A549 (cell line): ENCODE results near the gene NPM1. TPM values are rescaled to one million over a fixed set of nuclear protein-coding genes. Genes with fewer than 3 reads are reported as not detected.

Experiments
- ATAC-seq, 2 experiments: fragments of 200-7000 bp in 1 of 2; fragments of >200 bp in 1 of 2; cut with Nextera tagmentation in 1 of 2; cut with Tn5 transposase in 1 of 2; 3 replicates each; pipeline versions ENCODE4 v1.8.0 to v1.9.1; 2018 to 2020; ENCODE audit warnings: mild to moderate bottlenecking in 1 of 2, moderate library complexity in 1 of 2
- CTCF ChIA-PET: fragments of 300-600 bp; sonication (Branson Sonifier 250); formaldehyde crosslinking; extraction: SDS; loops from one replicate; lab custom pipeline; 2021; ENCODE audit warnings: antibody characterized with exemption, inconsistent platforms; lab: Yijun Ruan, JAX
- POLR2A ChIA-PET: fragments of 350-600 bp; formaldehyde crosslinking; extraction: SDS; loops from one replicate; lab custom pipeline; 2021; ENCODE audit warnings: antibody characterized with exemption, inconsistent platforms; lab: Yijun Ruan, JAX
- DNase-seq, 2 experiments: peaks; one replicate each; pipeline versions ENCODE4 v3.0.0 to v3.0.0-alpha.2; 2011 to 2016; ENCODE audit warnings: low read depth in 1 of 2, low spot score in 1 of 2
- FAIRE-seq: peaks from 2 replicates; lab custom pipeline; 2011; peaks lifted over from hg19 to GRCh38; lab: Jason Lieb, UNC
- H3K27ac ChIP-seq, 2 experiments: fragments of >200 bp; sonication (Bioruptor Twin); formaldehyde crosslinking; 3 replicates each; pipeline ENCODE4 v1.5.1; 2016 to 2017
- H3K4me1 ChIP-seq: fragments of >200 bp; sonication (Bioruptor Twin); formaldehyde crosslinking; 3 replicates; pipeline ENCODE4 v1.6.1; 2016
- H3K4me2 ChIP-seq: fragments of >200 bp; sonication (Bioruptor Twin); formaldehyde crosslinking; 3 replicates; pipeline ENCODE4 v1.6.1; 2016
- H3K4me3 ChIP-seq: fragments of >200 bp; sonication (Bioruptor Twin); formaldehyde crosslinking; 3 replicates; pipeline ENCODE4 v1.5.1; 2016
- H3K9me3 ChIP-seq: fragments of >200 bp; sonication (Bioruptor Twin); formaldehyde crosslinking; 3 replicates; pipeline ENCODE4 v1.6.1; 2016
- CBX2 ChIP-seq: fragments of 200-600 bp; sonication (generic); IDR thresholded peaks from 2 replicates; pipeline ENCODE4 v1.6.1; 2016; ENCODE audit warnings: low read depth, mild to moderate bottlenecking, borderline replicate concordance
- CBX8 ChIP-seq: fragments of 200-600 bp; sonication (generic); IDR thresholded peaks from 2 replicates; pipeline ENCODE4 v1.6.1; 2016
- CEBPB ChIP-seq, 2 experiments: fragments of >200 bp in 1 of 2; sonication (Bioruptor Twin) in 1 of 2; formaldehyde crosslinking in 1 of 2; IDR thresholded peaks; 2 replicates each; pipeline ENCODE4 v1.6.1; 2012 to 2016
- CHD2 ChIP-seq: fragments of 150-350 bp; IDR thresholded peaks from 2 replicates; pipeline ENCODE4 v1.6.1; 2014; ENCODE audit warnings: low read length; ENCODE audit not compliant: partially characterized antibody
- CHD4 ChIP-seq: fragments of 200-600 bp; sonication (generic); IDR thresholded peaks from 2 replicates; pipeline ENCODE4 v1.6.1; 2016; ENCODE audit warnings: antibody characterized with exemption, mild to moderate bottlenecking, borderline replicate concordance
- E2F6 ChIP-seq: IDR thresholded peaks from 2 replicates; pipeline ENCODE4 v1.6.1; 2012; ENCODE audit warnings: low read depth, borderline replicate concordance
- EHF ChIP-seq: fragments of 250-450 bp; sonication (Bioruptor Pico); IDR thresholded peaks from 2 replicates; pipeline ENCODE4 v1.5.0; 2020; ENCODE audit warnings: mild to moderate bottlenecking
- ELK1 ChIP-seq: fragments of 150-350 bp; IDR thresholded peaks from 2 replicates; pipeline ENCODE4 v1.6.1; 2014; ENCODE audit warnings: low read depth, mild to moderate bottlenecking, low read length
- EP300 ChIP-seq, 2 experiments: fragments of >200 bp; sonication (Bioruptor Twin); formaldehyde crosslinking; IDR thresholded peaks; 2 replicates in 1 of 2; 3 replicates in 1 of 2; pipeline ENCODE4 v1.6.1; 2016 to 2017
- GATA3 ChIP-seq: IDR thresholded peaks from 2 replicates; pipeline ENCODE4 v1.6.1; 2012; ENCODE audit warnings: borderline replicate concordance
- HOXB13 ChIP-seq: fragments of 250-450 bp; sonication (Bioruptor Pico); IDR thresholded peaks from 2 replicates; pipeline ENCODE4 v1.5.0; 2020; ENCODE audit warnings: low read depth, mild to moderate bottlenecking, moderate library complexity
- JUN ChIP-seq, 2 experiments: fragments of >200 bp; sonication (Bioruptor Twin); formaldehyde crosslinking; IDR thresholded peaks; 2 replicates in 1 of 2; 3 replicates in 1 of 2; pipeline ENCODE4 v1.6.1; 2016 to 2017
- JUNB ChIP-seq: fragments of >200 bp; sonication (Bioruptor Twin); formaldehyde crosslinking; IDR thresholded peaks from 2 replicates; pipeline ENCODE4 v1.6.1; 2016
- KDM1A ChIP-seq: fragments of 200-600 bp; sonication (generic); IDR thresholded peaks from 2 replicates; pipeline ENCODE4 v1.6.1; 2016; ENCODE audit warnings: low read depth, mild to moderate bottlenecking
- KDM5A ChIP-seq: fragments of 200-600 bp; sonication (generic); IDR thresholded peaks from 2 replicates; pipeline ENCODE4 v1.6.1; 2016; ENCODE audit warnings: antibody characterized with exemption, mild to moderate bottlenecking
- NFE2L2 ChIP-seq: fragments of 150-350 bp; conservative IDR thresholded peaks from 2 replicates; pipeline ENCODE4 v1.6.1; 2014; ENCODE audit warnings: low read length
- NR3C1 ChIP-seq: fragments of >200 bp; sonication (Bioruptor Twin); formaldehyde crosslinking; IDR thresholded peaks from 3 replicates; pipeline ENCODE4 v1.6.1; 2017
- PBX3 ChIP-seq: IDR thresholded peaks from 2 replicates; pipeline ENCODE4 v1.6.1; 2012
- PHF8 ChIP-seq: fragments of 200-600 bp; sonication (generic); IDR thresholded peaks from 2 replicates; pipeline ENCODE4 v1.6.1; 2016; ENCODE audit warnings: low read depth, mild to moderate bottlenecking, antibody characterized with exemption, moderate library complexity, borderline replicate concordance
- RAD21 ChIP-seq, 2 experiments: fragments of >200 bp in 1 of 2; sonication (Bioruptor Twin) in 1 of 2; formaldehyde crosslinking in 1 of 2; IDR thresholded peaks in 1 of 2; conservative IDR thresholded peaks in 1 of 2; 2 replicates in 1 of 2; 3 replicates in 1 of 2; pipeline ENCODE4 v1.6.1; 2012 to 2018; ENCODE audit warnings: inconsistent platforms in 1 of 2
- RARB ChIP-seq: fragments of 250-450 bp; sonication (Bioruptor Pico); IDR thresholded peaks from 2 replicates; pipeline ENCODE4 v1.8.0; 2021; ENCODE audit warnings: mild to moderate bottlenecking, moderate library complexity
- REST ChIP-seq: fragments of 200-600 bp; sonication (generic); IDR thresholded peaks from 2 replicates; pipeline ENCODE4 v1.6.1; 2016; ENCODE audit warnings: antibody characterized with exemption, mild to moderate bottlenecking, moderate library complexity
- RFX5 ChIP-seq: fragments of 450-650 bp; IDR thresholded peaks from 2 replicates; pipeline ENCODE4 v1.7.1; 2014; ENCODE audit warnings: antibody characterized with exemption, mild to moderate bottlenecking, moderate library complexity
- SMC3 ChIP-seq: fragments of >200 bp; sonication (Bioruptor Twin); formaldehyde crosslinking; IDR thresholded peaks from 3 replicates; pipeline ENCODE4 v1.6.1; 2018; ENCODE audit warnings: inconsistent platforms
- ZSCAN20 ChIP-seq: fragments of 250-450 bp; sonication (Bioruptor Pico); IDR thresholded peaks from 2 replicates; pipeline ENCODE4 v1.8.0; 2022; ENCODE audit warnings: mild to moderate bottlenecking, moderate library complexity
- WGBS: methylation state at CpG from one replicate; pipeline ENCODE4 v1.1.6; 2017; ENCODE audit errors: missing lambda C conversion rate; 5-methylcytosine and 5-hydroxymethylcytosine counted together
- polyA plus RNA-seq, 4 experiments: library from polyadenylated mRNA; depleted of rRNA in 3 of 4; stranded (reverse); fragments of >200 nt; fragmentation: RNase III in 1 of 4; extraction: RNeasy Plus Mini Kit Qiagen cat#74134 plus additional on column Dnase treatment in 1 of 4; gene quantifications; 2 replicates in 3 of 4; 3 replicates in 1 of 4; pipeline ENCODE4 v1.2.3, GENCODE V29; 2011 to 2017

The NPM1 gene
- polyA plus RNA-seq, 2 of the 4 experiments (the other 2 are of a cell fraction) = 3,380 to 5,196 TPM

- WGBS = 64% methylated on average over 2 of the region's 4 CpGs
- no peak for DNase-seq
- Histone ChIP-seq H3K9me3 (no peaks in the 10 kb centered on the region), H3K4me3 (no peak overlapping the region), H3K27ac (no peak overlapping the region), H3K4me1 (no peaks in the 10 kb centered on the region), H3K4me2 (no peak overlapping the region)
- FAIRE-seq = no peak
- POLR2A ChIA-PET = no interaction called here
- CTCF ChIA-PET = interaction anchor here (0.8 to 4.1 kb wide), 3 partner anchors 10 to 428 kb away, joined by 3 to 19 read pairs (median 5); partner anchors contain the start of gene FGF18
- no peak for ATAC-seq
- TF ChIP-seq CEBPB (IDR thresholded peaks at IDR 0.05) (no peak), KDM5A (no peak), RFX5 (no peak), KDM1A (no peak), CBX8 (no peak), JUN (IDR thresholded peaks at IDR 0.05) (no peak), HOXB13 (CRISPR knock-in tag) (no peak), GATA3 (no peak), ELK1 (no peak), CHD4 (no peak), CBX2 (no peak)
Observed at GRCh38 chr5:171429543-171429910, 41.9 kb downstream of the NPM1 start.

DNA sequence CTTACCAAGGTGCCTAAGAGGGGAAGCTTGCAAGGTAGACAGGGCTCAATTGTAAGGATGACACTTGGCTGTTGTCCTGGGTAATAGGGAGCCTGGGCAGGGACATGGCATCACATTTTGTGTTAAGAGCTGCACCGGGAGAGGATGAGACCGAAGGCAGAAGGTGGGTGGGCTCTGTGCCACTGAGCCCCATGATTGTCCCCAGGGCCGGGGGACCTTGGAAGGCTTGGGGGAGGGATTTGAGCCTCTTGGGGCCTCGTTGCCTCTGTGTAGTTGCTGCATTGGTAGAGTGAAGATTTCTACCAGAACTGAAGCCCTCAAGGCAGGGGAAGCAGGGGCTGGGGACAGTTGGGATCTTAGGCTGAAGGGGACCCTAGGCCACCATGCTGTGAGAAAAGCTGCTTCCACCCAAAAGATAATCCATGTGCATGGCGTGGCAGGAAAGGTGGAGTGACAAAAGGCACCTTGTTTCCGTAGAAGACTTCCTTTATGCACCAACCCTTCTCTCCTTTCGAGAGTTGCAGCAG is 43.7 kb downstream of the NPM1 start:
- H3K4me2 ChIP-seq = no peak overlapping the region
- TF ChIP-seq NR3C1 (no peak), JUNB (no peak), JUN (IDR thresholded peaks at IDR 0.05) (no peak), SMC3 (no peak), EHF (CRISPR knock-in tag) (no peak), EP300 (IDR thresholded peaks at IDR 0.05) (no peak), REST (no peak), CHD2 (no peak), PBX3 (no peak), E2F6 (no peak), RAD21 (conservative IDR thresholded peaks at IDR 0.05 in 1 of 2, IDR thresholded peaks at IDR 0.05 in 1 of 2) (no peak), CHD4 (no peak), RARB (CRISPR knock-in tag) (no peak), PHF8 (no peak), NFE2L2 (no peak), CBX2 (no peak), ZSCAN20 (CRISPR knock-in tag) (no peak)
- TF ChIP-seq, all 56 proteins: peak for 0
- Histone ChIP-seq H3K9me3 (no peaks in the 10 kb centered on the region), H3K27ac (no peak overlapping the region), H3K4me3 (no peak overlapping the region), H3K4me1 (no peaks in the 10 kb centered on the region)
- ATAC-seq (no peak), FAIRE-seq (no peak), DNase-seq (no peak)
- CTCF ChIA-PET = interaction anchor here (1.1 kb wide), 1 partner anchor 12 kb away, joined by 5 read pairs; the partner anchor contains the start of gene FGF18
- 84% methylated on average over 7 of the region's 7 CpGs for WGBS
- POLR2A ChIA-PET = no interaction called here
